Mucosa of stomach (tissue), 1 donor: ENCODE results near the gene ETNK1.
"Not testable (repeated sequence)": the region's sequence is repeated elsewhere in the genome, so short reads cannot be mapped to it uniquely, and the experiment has no call there.

Experiments used
- H3K27me3 ChIP-seq: one replicate; pipeline ENCODE4 v1.7.0; 2013; ENCODE audit warnings: mild to moderate bottlenecking, low read length; ENCODE audit not compliant: control insufficient read depth, insufficient read depth
- H3K36me3 ChIP-seq: one replicate; pipeline ENCODE4 v1.7.0; 2013; ENCODE audit warnings: low read length; ENCODE audit not compliant: control insufficient read depth, insufficient read depth
- H3K4me1 ChIP-seq: one replicate; pipeline ENCODE4 v1.7.0; 2013; ENCODE audit warnings: mild to moderate bottlenecking, low read length; ENCODE audit not compliant: control insufficient read depth, insufficient read depth
- H3K4me3 ChIP-seq: one replicate; pipeline ENCODE4 v1.7.0; 2013; ENCODE audit warnings: low read length
- H3K9ac ChIP-seq: one replicate; pipeline ENCODE4 v1.7.0; 2013; ENCODE audit warnings: mild to moderate bottlenecking, low read length, moderate library complexity
- H3K9me3 ChIP-seq: one replicate; pipeline ENCODE4 v1.7.0; 2013; ENCODE audit warnings: mild to moderate bottlenecking, low read length, moderate library complexity; ENCODE audit not compliant: control insufficient read depth
- donor health status: Pancreatic carcinoma.

ETNK1 gene

DNA sequence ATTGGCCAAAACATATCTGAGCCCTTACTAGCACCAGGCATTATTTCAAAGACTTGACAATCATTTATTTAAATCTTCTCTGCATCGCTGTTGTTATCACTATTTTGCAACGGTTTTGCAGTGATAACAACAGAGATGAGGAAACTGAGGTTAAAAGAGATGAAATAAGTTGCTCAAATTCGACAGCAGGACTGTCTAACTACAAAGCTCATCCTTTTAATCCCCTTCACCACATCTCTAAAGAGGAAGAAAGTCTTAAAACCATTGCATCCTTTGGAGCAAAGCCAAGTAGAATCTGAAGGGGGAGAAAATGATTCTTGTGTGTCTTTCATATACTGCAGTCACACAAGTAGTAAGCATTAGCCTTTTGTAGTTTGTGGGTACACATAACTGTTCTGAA lies 14.8 kb upstream of the ETNK1 start:
- Histone ChIP-seq H3K9ac (no peak overlapping the region), H3K27me3 (no peaks in the 10 kb centered on the region), H3K36me3 (no peaks in the 10 kb centered on the region), H3K9me3 (no peaks in the 10 kb centered on the region), H3K4me3 (no peak overlapping the region), H3K4me1 (no peaks in the 10 kb centered on the region)

DNA sequence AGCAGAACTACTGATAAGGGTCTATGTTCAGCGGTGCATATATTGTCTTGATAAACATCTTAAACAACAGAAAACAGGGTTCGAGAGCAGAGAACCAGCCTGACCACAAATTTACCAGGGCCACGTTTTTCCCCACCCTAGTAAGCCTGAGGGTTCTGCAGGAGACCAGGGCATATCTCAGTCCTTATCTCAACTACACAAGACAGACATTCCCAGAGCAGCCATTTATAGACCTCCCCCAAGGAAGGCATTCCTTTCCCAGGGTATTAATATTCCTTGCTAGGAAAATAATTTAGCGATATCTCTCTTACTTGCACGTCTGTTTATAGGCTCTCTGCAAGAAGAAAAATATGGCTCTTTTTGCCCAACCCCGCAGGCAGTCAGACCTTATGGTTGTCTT lies 12.1 kb upstream of the ETNK1 start:
- not testable (repeated sequence) for H3K36me3 ChIP-seq, H3K27me3 ChIP-seq, H3K4me3 ChIP-seq, H3K9ac ChIP-seq, H3K4me1 ChIP-seq, H3K9me3 ChIP-seq

DNA sequence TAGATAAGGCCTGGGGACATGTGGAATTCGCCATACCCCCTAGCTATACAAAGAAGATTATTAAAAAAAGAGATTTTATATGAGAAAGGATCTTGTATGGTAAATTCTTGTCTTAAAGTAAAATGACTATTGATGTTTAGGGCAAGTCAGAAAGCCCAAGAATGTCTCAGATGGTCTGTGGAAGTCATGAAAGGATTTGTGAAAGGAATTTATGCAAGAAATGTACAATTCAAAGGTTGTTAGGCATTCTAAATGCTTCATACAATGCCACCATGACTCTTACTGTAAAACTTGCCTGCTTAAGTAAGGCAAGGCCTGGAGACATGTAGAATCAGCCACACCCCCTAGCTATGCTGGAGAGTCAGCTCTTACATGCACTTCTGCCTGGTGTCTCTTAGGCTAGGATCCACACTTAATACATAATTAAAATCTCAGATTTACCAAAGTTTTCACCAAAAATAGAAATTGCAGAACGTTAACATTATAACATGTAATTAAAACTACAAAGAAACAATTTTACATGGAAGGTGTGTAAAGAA lies 8.9 kb upstream of the ETNK1 start:
- no peaks in the 10 kb centered on the region for H3K4me1 ChIP-seq
- H3K27me3 ChIP-seq, result no peaks in the 10 kb centered on the region
- H3K9me3 ChIP-seq, result no peaks in the 10 kb centered on the region
- no peak overlapping the region for H3K4me3 ChIP-seq
- no peaks in the 10 kb centered on the region for H3K36me3 ChIP-seq
- no peak overlapping the region for H3K9ac ChIP-seq

DNA sequence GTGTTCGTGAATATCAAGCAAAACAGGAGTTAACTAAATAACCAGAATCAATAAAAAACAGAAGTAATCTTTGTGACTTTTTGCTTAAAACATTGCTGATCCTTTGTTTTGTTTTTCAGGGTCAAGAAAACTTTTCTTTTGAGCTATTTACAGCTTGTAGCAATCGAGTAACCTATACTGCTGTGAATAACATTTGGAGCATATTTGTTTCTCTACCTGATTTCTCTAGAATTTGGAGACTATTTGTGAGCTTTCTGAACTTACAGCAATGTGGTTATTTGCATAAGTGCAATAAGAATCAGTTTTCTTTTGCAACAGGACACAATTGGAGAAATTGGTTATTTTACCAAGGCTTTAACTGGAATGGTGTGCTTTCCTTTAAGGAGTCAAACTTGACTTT lies 7.3 kb upstream of the ETNK1 start:
- Histone ChIP-seq H3K9me3 (no peaks in the 10 kb centered on the region), H3K4me3 (no peak overlapping the region), H3K36me3 (no peaks in the 10 kb centered on the region), H3K4me1 (no peaks in the 10 kb centered on the region), H3K9ac (no peak overlapping the region), H3K27me3 (no peaks in the 10 kb centered on the region)

DNA sequence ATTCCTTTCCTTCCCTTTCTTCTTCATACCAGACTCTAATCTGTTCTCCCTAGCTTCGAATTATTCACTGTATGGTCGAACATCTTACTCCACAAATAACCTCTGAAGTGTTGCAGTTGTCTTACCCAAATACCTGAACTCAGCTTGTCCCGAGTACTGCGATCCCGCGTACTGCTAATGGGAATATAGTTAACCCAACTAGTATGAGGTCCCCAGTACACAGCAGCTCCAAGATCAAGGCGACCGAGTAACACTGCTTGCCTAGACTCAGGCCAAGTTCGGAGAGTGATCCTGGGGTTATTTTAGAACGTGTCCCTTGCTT lies 462 bp upstream of the ETNK1 start:
- Histone ChIP-seq H3K27me3 (no peaks in the 10 kb centered on the region), H3K4me1 (peaks cover 6% of the 10 kb centered on the region), H3K9me3 (no peaks in the 10 kb centered on the region), H3K9ac (peak overlapping the region; percentile 99), H3K4me3 (peak overlapping the region; percentile 32), H3K36me3 (no peaks in the 10 kb centered on the region)

DNA sequence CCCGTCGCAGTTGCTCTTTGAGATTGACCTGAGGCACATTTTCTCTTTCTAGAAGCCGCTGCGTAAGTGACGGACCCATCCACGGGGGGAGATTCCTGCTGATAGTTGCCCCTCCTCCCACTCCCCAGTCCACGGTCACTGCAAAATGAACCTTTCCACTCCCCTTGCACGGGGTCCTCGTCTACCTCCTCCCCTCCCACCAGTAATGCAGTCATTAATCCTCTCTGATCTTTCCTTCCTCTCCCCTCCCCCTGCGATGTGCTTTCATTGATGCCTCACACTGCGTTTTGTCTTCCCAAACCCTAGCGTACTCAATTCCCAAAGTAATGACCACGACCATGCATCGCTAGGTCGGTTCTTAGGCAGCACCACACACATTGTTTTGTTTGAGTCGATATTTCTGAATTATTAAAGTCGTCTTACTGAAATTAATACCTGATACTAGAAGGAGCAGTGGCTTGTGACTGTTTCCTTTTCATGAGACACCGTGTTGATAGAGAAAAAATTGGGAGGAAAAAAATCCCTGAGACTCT lies 857 bp downstream of the ETNK1 start:
- peaks cover 6% of the 10 kb centered on the region for H3K4me1 ChIP-seq
- peak overlapping the region; percentile 95 for H3K4me3 ChIP-seq
- H3K27me3 ChIP-seq, result no peaks in the 10 kb centered on the region
- H3K36me3 ChIP-seq, result no peaks in the 10 kb centered on the region
- peak overlapping the region; percentile 99 for H3K9ac ChIP-seq
- no peaks in the 10 kb centered on the region for H3K9me3 ChIP-seq

DNA sequence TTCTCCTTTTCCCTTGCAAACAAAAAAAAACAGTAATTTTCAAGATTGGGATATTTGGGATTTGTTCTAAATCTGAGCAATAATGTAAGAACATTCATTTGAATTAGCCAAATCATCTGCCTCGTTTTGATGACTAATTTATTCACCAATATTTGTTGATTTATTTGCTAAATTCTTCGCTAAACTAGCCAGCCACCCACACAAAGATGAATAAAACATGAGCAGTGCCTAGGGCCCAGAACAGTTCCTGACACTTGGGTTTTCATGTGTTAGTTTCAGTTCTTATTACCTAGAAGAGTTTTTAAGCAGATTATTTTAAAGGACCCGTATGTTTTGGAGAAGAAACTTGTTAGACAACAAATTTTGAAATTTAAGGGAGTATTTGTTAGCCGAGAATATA lies 1.4 kb downstream of the ETNK1 start:
- no peaks in the 10 kb centered on the region for H3K27me3 ChIP-seq
- peaks cover 6% of the 10 kb centered on the region for H3K4me1 ChIP-seq
- no peaks in the 10 kb centered on the region for H3K36me3 ChIP-seq
- no peaks in the 10 kb centered on the region for H3K9me3 ChIP-seq
- peak overlapping the region; percentile 99 for H3K9ac ChIP-seq
- peak overlapping the region; percentile 95 for H3K4me3 ChIP-seq

DNA sequence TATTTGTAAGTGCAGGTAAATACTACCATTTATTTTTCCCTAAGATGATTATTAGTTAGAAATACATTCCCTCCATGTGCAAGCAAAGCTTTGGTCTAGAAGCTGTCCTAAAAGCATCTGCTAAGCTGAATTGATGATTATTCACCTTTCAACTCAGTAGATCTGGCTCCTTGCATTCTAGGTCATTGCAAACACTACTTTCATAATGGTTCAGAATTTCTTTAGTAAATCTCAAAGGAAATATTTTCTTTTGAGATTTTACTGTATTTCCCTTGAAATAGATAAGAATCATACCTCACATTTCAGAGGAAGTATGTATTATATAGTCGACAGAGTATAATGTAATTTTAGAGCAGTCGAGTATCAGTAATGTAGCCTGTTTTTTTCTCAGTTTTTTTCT lies 2.4 kb downstream of the ETNK1 start:
- Histone ChIP-seq H3K4me3 (peak overlapping the region; percentile 60), H3K4me1 (peaks cover 6% of the 10 kb centered on the region), H3K27me3 (no peaks in the 10 kb centered on the region), H3K9me3 (no peaks in the 10 kb centered on the region), H3K9ac (peak overlapping the region; percentile 99), H3K36me3 (no peaks in the 10 kb centered on the region)

DNA sequence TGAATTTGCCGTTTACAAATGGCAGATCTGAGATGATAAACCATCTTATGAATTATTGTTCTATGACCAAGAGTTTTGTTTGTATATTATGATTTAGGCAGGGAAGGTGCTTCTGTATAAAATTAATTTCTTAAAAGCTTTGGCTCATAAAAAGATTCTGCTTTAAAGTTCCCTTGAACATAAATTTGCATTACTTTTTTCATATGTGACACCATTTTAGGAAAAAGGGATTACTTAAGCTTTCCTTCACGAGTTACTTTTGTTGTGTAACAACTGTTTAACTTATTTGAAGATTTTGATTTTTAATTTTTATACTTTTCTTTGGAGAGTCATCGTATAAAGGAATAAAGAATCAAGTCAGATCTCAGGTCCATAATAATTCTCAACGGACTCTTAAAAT lies 3.3 kb downstream of the ETNK1 start:
- Histone ChIP-seq H3K4me1 (peaks cover 4% of the 10 kb centered on the region), H3K9me3 (no peaks in the 10 kb centered on the region), H3K27me3 (no peaks in the 10 kb centered on the region), H3K4me3 (no peak overlapping the region), H3K36me3 (no peaks in the 10 kb centered on the region), H3K9ac (peak overlapping the region; percentile 99)

DNA sequence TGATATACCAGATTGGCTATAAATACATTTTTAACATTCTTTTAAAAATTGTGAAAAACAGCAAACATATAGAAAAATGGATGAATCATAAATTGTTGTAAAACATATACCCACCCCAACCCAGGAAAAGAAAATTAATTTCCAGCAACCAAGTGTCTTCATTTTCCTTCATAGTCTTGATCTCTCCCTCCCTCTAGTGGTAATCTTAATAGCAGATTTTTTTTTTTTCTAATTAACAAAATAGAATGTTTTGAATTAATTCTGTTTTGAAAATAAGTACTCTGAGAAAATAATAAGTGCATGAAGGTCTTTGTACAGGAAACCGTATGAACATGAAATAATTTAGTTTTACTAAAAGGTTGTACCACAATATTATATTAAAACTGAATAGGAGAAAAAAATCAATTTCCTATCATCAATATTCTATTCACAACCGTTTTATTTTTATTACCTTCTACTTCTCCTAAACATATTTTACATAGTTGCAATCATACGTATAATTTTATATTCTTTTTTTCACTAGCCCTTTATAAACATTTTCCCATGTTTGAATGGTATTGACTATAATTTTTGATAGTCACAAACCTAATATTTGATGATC lies 7.0 kb downstream of the ETNK1 start:
- Histone ChIP-seq H3K9ac (no peak overlapping the region), H3K4me1 (peaks cover 21% of the 10 kb centered on the region)

DNA sequence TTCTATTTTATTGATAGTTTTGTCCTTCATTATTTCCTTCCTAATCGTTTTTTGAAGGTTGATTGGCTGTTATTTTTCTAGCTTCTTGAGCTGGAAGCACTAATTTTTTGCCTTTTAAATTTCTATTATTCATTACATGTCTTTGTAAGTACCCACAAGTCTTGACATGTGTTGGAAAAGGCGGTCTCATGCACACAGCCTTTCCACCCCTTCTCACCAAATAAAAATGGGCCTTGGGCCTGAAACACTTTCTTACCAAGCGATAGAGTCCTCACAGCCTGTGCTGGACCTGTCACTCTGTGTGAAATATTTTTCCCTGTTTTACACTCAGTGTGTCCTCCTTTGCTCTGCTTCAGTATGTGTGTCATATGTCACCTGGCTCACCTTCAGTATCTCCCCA lies 9.9 kb downstream of the ETNK1 start:
- Histone ChIP-seq H3K9me3 (no peaks in the 10 kb centered on the region), H3K9ac (no peak overlapping the region), H3K27me3 (no peaks in the 10 kb centered on the region), H3K36me3 (no peaks in the 10 kb centered on the region), H3K4me1 (peaks cover 23% of the 10 kb centered on the region), H3K4me3 (no peak overlapping the region)

More for the DNA sequence above, 7.0 kb downstream of the ETNK1 start:
- Histone ChIP-seq H3K9me3 (no peaks in the 10 kb centered on the region), H3K4me3 (no peak overlapping the region), H3K36me3 (no peaks in the 10 kb centered on the region), H3K27me3 (no peaks in the 10 kb centered on the region)

DNA sequence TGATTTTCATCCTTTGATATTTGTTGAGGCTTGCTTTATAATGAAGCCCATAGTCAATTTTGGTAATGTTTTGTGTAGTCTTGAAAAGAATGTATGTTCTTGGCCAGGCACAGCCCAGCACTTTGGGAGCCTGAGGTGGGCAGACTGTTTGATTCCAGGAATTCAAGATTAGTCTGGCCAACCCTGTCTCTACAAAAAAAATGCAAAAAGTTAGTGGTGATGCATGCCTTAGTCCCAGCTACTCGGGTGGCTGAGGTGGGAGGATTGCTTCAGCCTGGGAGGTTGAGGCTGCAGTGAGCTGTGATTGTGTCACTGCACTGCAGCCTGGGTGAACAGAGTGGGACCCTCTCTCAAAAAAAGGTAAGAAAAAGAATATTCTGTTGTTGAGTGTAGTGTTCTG lies 10.8 kb downstream of the ETNK1 start:
- no peak overlapping the region for H3K9ac ChIP-seq
- no peak overlapping the region for H3K4me3 ChIP-seq
- H3K4me1 ChIP-seq, result peaks cover 23% of the 10 kb centered on the region
- no peaks in the 10 kb centered on the region for H3K36me3 ChIP-seq
- H3K27me3 ChIP-seq, result no peaks in the 10 kb centered on the region
- H3K9me3 ChIP-seq, result no peaks in the 10 kb centered on the region

DNA sequence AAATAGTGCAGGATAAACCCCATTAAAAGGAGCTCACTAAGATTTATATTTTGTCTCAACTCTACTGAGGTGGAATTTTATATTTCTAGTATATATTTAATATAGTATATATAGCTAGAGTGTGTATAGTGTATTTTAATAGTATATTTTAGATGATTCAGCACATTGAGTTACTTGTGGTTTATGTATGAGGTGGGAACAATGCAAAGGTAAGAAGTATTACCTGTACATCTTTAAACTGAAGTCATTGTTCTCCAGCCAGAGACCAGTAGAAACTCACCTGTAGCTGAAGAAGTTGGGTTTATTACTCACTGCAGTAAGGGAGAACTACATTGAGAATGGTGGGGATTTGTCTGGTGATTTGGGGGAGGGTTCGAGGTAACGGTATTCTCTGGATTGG lies 15.9 kb downstream of the ETNK1 start:
- no peak overlapping the region for H3K4me3 ChIP-seq
- peaks cover 11% of the 10 kb centered on the region for H3K4me1 ChIP-seq
- H3K9me3 ChIP-seq, result no peaks in the 10 kb centered on the region
- H3K36me3 ChIP-seq, result no peaks in the 10 kb centered on the region
- no peaks in the 10 kb centered on the region for H3K27me3 ChIP-seq
- no peak overlapping the region for H3K9ac ChIP-seq
